GM18907 (cell line): ENCODE measurements around the gene CPED1.
A peak's percentile ranks its signal among the peaks of the same experiment; 100 is the strongest.

ENCODE experiments used
- ATAC-seq: cut with Tn5 transposase; IDR thresholded peaks from one replicate; pipeline ENCODE4 v1.9.1; 2021; ENCODE audit warnings: mild to moderate bottlenecking, moderate library complexity; ENCODE audit not compliant: unreplicated experiment

The CPED1 gene

DNA sequence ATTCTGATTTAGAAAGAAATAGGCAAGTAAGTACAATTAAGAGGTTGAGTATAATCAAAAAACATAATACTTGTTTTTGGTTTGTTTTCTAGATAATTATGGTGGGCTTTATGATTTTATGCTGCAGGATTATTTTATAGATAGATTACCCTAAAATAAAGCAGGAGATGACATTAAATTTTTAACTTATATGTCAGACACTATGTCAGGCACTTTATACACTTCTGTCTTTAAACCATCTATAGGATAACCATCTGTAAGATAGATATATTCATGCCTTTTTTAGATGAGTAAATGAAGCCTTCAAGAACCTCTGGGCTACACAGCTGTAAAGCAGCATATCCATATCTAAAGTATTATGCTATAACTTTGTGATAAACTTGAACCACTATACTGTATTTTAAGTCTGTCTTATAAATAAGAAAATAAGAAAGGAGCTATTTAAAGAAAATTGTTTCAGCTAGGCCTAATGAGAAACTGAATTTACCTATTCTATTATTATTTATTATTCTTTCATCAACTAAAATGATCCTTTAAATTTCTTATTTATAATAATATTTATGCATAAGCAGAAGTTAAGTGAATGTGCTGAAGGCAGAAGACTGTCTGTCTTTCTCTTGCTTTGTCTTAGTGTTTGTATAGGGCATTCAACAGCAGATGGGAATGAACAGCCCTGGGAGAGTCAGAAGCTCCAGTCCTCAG lies 94.0 kb downstream of the CPED1 start:
- no peak for ATAC-seq

DNA sequence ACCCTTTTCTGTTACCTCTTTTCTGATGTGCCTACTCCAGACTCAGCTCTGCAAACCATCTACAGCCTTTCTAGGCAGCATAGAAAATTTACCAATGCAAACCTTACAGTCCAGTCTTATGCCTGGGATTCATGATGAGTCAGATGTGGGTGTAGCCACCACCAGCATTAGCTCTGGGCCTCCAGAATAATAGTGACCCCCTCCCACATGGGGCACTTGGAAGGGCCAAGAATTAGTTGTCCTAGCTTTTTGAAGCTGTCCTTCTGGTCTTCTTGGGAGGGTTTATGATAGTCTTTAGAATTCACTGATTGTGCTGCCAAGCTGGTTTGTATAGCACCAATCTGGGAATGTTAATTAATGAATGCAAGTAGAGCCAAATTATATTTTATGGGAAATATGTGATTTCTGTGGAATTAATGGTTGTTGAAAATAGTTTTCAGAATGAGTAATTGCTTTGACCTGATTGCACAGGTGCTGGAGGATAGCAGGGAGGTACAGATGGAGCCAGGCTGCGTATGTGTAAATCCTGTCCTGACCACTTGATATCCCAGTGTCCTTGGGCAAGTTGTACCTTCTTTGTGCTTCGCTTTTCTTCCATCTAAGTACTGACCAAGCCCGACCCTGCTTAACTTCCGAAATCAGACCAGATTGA lies 94.8 kb downstream of the CPED1 start:
- ATAC-seq: no peak

DNA sequence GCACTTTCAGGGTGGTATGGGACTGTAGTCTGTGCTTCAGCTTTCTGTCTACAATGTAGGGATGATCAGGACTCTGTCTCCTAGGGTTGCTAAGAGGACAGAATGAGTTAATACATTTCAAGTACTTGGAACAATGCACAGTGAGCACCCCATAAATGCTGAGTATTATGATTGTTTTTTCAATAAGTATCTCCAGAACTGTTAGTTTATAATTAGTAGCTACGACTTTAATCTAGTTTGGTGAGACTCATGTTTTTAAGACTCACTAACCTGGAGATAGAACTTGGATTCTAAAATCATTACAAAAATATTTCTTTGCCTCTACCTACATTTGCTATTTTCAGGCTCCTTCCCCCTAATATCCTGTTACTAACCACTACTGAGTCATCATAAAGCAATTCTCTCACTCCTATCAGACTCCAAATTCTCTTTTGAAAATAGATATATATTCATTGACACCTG lies 95.3 kb downstream of the CPED1 start:
- ATAC-seq: no peak

DNA sequence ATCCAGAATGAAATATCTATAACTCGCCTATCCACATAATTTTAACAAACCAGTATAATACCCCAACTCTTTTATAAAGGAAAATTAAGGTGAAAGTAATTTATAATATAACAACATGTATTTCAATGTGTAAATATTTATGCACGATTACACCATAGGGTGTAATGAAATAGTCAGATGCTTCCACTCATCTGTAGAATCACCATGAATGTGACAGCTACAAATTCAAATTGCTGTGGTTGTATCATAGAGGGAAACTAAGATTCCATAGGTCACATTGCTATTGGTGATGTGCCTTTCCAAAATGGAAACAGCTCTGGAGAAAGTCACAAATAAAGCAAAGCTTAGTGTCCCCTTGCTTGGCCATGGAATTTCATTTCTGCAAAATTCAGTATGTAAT lies 95.7 kb downstream of the CPED1 start:
- no peak for ATAC-seq

DNA sequence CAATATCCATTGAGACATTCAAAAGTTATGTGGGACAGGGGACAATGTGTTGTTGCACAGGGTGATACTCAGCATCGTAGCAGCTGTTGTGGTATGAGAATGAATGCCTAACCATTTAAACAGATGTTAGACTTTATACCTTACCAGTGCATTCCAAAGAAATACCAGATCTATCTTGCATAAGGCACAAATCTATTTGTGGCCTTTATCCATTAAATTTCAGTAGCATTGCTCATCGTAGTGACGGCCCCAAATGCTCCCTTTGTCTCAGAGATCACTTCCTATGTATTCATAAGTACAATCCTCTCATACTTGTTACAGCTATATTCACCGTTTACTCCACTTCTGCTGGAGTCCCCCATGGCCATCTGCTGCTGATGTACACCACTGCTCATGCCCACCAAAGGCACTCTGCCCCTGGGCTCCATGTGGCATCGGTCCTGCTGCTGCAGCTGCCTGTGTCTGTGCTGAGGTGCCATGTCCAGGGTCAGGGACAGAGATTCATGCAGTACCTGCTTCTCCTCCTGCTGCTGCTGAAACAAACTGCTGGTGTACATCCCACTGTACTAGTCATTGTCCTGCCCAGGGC lies 96.3 kb downstream of the CPED1 start:
- no peak for ATAC-seq

DNA sequence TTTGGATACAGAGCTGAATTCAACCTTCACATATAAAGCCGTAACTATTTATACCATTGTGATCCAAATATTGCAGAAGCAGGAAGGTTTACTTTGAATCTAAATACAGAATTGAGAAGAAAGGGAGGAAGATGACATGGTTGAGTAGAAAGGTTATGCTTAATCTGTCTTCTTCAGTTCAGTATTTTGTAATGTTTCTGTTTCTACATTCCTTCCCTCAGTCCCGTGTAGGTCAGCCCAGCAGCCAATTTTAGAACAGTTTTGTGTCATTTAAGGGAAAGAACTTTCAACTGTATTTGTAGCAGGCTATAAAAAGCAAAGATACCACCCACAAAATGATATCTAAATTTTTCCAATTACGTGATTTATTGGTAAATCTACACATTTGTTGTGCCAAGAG lies 97.4 kb downstream of the CPED1 start:
- ATAC-seq: no peak

DNA sequence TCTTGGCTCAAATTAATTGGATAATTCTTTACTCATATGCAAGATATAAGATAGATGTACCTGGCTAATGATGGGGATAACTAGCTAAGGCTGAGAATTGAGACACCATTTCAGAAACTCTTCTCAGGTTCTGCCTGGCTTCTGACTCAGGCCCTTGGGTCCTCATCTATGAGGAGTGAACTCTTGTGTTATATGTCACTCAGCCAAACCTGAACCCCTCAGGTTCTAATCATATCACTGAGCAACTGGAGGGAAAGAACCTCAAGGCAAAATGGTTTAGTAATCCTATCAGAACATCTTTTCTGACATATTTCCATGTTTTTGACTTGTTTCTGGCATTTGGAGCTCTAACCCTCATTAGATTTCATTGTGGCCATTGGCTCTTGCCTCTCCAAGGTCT lies 100.4 kb downstream of the CPED1 start:
- no peak for ATAC-seq

DNA sequence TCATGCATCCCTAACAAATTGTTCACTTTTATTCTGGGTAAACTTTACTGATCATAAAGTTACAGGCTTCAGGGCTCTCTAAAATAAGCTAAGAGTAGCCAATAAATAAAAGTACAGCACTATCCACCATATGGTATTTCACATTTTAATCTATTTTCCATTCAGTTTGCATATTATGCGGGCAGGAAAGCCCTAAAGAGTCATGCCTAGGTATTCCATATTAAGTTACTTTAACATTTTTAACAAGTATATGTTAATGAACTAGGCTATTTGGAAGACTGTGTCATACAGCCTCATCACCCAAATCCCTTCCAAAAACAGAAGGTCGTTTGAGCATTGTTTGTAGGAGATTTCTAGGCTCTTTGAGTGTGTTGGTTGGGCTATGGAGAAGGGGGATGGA lies 106.3 kb downstream of the CPED1 start:
- no peak for ATAC-seq

DNA sequence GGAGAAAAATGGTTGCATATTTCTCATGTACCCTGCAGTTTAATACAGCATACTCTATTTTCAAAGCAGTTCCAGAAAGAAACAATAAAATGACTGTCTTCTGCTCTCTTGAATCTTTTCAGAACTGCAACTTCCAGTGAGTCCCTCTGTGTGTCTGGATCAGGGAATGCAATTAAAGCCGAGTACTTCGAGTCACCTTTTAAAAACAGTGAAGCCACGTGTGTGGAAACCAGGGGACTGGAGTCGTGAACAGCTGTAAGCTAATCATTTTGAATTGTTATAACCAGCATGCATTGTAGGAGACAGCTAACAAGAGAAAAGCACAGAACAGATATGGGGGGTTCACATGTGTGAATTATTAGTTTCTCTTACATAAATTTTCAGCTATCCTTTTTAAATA lies 109.1 kb downstream of the CPED1 start:
- ATAC-seq: no peak

DNA sequence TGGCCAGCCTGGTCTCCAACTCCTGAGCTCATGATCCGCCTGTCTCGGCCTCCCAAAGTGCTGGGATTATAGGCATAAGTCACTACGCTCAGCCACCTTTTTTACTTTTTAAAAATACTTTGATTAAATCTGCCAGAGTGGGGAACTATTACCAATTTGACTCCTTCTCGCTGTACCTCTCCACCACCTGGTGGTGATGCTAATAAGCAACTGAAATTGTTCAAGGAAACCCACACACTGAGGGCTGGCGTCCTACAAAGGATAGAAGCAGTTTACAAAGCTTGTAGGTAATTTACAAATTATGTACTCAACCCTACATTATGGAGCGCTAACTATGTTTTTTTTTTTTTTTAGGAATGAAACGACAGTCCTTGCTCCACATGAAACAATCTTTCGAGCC lies 111.1 kb downstream of the CPED1 start:
- no peak for ATAC-seq

DNA sequence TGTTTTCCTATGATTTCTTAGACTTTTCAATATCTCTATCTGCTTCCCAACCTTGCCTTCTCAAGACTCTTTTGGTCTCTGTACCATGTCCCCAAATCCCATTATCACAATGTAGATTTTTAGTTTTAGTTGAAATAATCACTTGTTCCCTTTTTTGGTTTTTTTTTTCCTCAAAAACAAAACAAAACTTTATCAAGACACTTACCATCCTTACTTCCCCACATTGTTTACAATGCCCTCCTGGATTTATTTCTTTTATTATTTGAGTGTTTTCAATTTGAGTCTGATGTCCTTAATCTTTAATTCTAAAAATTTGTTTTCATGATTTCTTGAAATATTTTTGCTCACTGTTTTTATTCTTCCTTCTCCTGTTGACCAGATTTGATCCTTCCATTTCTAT lies 112.6 kb downstream of the CPED1 start:
- no peak for ATAC-seq

DNA sequence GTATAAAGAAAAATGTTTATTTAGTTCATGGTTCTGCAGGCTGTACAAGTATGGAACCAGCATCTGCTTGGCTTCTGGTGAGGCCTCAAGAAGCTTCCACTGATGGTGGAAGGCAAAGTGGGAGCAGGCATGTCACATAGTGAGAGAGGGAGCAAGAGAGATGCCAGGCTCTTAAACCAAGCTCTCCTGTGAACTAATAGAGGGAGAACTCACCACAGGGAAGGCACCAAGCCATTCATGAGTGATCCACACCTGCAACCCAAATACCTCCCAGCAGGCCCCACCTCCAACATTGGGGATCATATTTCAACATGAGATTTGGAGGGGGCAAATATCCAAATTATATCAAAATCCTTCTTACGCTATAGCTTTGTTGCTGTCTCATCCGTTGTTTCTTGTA lies 113.1 kb downstream of the CPED1 start:
- no peak for ATAC-seq

DNA sequence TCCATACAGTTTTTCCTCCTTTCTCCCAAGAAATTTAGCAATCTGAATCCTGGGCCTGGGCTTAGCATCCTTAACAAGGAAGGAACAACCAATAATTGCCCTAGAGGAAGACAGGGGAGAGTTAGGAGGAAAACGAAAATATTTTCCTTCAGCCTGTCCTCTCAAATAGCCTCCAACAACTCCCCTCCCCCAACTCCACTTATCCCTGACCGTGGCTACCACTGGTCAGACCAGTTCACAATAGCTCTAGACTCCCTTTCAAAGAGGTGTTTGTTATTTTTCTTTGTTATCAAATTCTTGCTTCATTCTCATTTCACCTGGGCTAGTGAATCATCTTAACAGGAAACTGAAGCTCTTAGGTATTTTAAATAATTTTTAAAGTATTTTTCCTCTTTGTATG lies 114.1 kb downstream of the CPED1 start:
- no peak for ATAC-seq

DNA sequence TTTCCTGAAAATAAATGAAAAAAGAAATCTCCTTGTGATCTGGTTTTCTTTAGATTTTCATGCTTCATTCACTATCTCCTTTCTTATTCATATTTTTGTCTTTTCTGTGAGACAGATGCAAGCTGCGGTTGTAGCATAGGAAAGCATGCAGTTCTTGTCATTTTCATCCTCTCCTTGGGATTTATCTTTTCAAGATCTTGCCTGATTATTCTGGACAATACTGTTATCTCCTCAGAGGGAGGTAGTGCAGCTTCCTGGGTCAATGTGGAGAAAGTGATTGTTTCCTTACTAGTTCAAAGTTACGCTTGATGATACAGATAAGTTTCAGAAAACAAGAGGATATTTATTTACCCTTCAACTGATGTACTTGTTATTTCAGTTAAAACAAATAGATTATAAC lies 114.6 kb downstream of the CPED1 start:
- ATAC-seq: no peak

DNA sequence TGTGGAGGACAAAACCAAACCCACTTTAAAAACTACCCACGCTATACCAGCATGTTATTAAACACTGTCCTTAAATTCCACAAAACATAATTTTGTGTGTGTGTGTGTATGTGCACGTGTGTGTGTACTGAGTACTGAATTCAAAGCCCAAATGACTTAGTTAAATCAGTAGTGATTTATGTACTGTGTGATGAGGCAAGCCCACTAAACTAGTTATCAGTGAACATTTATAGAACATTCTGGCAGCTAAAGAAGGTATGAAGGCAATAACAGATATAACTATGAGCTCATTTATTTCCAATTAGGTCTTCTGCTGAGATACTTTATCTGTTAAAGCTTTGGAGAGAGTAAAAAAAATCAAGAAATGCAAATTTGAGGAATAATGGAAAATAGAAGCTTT lies 115.1 kb downstream of the CPED1 start:
- ATAC-seq: no peak

DNA sequence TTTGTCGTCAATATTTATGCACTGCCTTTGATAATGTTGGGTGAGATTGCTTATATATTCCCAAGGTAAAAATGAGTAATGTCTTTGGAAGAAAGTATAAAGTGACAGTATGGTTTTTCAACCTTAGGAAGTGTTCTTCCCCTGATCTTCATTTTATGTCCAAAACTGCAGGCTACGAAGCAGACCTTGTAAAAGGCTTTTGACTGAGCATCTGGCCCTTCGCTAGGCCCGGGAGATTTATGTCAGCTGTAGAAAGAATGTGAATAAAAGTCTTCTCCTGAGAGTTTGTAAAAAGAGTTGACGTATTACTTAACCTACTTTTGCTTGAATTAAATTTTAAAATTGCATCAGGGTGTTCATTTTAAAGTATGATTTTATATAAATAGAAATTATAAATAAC lies 116.8 kb downstream of the CPED1 start:
- ATAC-seq: no peak

DNA sequence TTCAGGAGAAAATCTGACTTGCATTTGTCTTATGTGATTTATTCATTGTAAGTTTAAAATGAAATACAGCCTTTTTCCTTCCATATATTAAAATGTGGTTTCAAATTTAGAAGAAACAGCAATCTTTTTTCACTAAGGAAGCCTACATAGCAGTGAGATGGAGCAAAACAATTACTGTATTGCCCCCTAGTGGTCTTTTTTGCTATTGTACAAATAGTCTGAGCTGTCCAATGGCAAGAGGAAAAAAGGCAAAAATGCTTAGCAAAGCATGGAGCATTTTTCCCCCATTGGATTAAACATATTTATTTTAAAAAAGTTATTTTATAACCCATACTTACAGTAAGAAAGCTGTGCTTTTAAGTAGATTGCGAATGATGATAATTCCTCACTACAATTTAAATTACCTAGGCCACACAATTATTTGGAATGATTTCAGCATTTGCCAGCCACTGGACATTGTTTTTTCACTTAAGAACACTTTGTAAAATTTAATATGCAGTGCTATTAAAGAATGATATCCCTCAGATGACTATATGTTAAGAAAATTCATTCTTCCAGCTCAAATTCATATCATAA lies 119.5 kb downstream of the CPED1 start:
- ATAC-seq: peak; percentile 96

DNA sequence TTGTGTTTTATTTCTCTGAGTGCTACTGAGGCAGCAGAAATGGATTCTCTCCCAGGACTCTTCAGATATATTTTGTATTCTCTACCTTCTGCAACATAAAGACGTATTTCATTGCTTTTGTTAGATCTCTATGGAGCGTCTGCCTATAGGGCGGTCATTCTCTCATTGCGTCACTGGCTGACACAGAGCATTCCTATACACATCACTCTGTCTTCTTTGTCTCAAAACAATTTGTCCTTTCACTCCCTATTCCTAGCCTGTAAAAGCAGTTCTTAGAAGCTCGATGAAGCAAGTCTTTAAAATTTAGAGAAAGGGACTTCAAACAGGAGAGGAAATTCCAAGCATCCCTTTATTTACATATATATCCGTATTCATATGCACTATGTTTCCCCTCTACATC lies 120.6 kb downstream of the CPED1 start:
- ATAC-seq: no peak

DNA sequence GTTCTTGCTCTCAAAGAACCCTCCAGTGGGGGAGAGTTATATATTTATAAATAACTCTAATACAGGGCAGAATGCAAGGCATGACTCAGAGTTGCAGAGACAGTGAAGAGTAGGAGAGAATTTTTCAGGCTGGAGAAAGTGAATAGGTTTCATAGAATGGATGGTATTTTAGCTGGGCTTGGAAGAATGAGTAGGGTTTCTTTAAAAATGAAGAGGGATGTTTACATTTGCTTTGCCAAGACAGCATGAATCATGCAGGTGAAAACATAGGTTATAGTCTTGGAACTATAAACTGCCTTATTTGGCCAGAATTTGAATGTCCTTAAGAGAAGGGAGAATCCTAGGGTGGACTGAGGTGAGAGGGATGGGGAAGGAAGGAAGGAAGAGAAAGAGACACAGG lies 124.8 kb downstream of the CPED1 start:
- ATAC-seq: no peak

DNA sequence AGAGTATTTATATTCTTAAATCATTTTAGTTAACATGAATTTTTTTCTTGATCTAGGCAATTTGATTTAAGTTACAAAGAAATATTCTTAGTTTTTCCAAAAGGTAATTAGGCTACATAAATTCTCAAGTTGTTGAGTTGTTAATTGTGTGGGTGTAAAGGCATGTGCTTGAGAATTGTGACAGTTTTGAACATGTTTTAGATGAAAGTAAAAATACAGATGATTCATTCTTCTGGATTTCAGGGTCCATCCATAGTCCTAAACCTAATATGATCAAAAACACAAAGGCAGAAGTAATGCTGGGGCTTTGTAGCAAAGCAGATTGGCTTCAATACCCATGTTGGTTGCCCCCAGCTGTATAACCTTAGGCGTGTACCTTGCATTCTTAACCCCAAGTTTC lies 127.9 kb downstream of the CPED1 start:
- ATAC-seq: no peak

DNA sequence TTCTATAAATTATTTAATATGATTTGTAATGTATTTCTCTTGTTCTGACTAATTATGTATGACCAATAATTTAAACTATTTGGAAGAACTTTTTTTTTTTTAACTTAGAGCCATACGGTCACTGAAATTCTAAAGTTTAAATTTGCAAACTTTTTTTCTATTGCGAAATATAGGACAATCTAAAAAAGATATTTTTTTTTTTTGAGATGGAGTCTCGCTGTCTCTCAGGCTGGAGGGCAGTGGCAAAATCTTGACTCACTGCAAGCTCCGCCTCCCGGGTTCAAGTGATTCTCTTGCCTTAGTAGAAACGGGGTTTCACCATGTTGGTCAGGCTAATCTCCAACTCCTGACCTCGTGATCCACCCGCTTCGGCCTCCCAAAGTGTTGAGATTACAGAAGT lies 130.5 kb downstream of the CPED1 start:
- ATAC-seq: no peak

DNA sequence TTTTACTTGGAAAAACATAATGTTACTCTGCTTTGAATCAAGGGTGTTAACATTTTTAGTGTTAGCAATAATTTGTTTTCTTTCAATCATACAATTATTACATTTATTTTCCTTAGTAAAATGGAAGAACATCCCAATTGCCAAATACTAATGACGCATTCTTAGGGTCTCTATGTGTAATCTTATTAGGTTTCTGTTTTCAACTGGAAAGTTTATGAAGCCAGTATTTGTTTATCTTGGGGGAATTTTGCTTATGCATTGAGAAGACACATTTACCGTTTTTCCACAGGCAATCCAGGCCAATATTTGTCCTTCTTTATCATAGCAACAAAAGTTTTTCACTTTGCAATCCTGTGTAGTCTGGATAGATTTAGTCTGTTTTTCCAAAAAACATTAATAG lies 134.5 kb downstream of the CPED1 start:
- no peak for ATAC-seq
